ENCODE data around the gene NID2.

NID2 gene

GRCh38 chr14:51996148-51996746 is 72.6 kb downstream of the NID2 start:
- DNase-seq: no peak

GRCh38 chr14:51993285-51993920 is 75.5 kb downstream of the NID2 start:
- no peak for DNase-seq

- DNase-seq: no peak
These were observed 78.4 kb downstream of the NID2 start for GRCh38 chr14:51990488-51990887.

- DNase-seq: peak; percentile 89
These were observed 79.3 kb downstream of the NID2 start, which contains the start of gene RTRAF for GRCh38 chr14:51989293-51990234. Gene RTRAF, plus strand, starts transcription at chr14:51989546. Its CDS starts 94 bp downstream, at chr14:51989640.

GRCh38 chr14:51988221-51988620 is 80.6 kb downstream of the NID2 start:
- no peak for DNase-seq

GRCh38 chr14:51981218-51981854 is 87.5 kb downstream of the NID2 start:
- no peak for DNase-seq

GRCh38 chr14:51979088-51979709 is 89.7 kb downstream of the NID2 start:
- DNase-seq: peak; percentile 81

GRCh38 chr14:51978681-51979085 is 90.2 kb downstream of the NID2 start:
- DNase-seq: no peak

GRCh38 chr14:51977075-51977474 is 91.8 kb downstream of the NID2 start:
- no peak for DNase-seq

- DNase-seq: no peak
These were observed 96.3 kb downstream of the NID2 start for GRCh38 chr14:51972566-51972965.

- DNase-seq: no peak
These were observed 98.9 kb downstream of the NID2 start for GRCh38 chr14:51969852-51970540.

- no peak for DNase-seq
These were observed 101.3 kb downstream of the NID2 start for GRCh38 chr14:51967521-51967920.

- no peak for DNase-seq
These were observed 105.6 kb downstream of the NID2 start for GRCh38 chr14:51963286-51963685.

- DNase-seq: no peak
These were observed 106.1 kb downstream of the NID2 start for GRCh38 chr14:51962711-51963110.

- DNase-seq: no peak
These were observed 108.0 kb downstream of the NID2 start for GRCh38 chr14:51960866-51961265.

GRCh38 chr14:51959928-51960327 is 108.9 kb downstream of the NID2 start:
- no peak for DNase-seq

- DNase-seq: no peak
These were observed 110.9 kb downstream of the NID2 start for GRCh38 chr14:51957950-51958349.

All from activated CD4-positive, alpha-beta T cell treated with anti-CD3 and anti-CD28 coated beads, Interleukin-2, amount 50 U/mL, for 1 hour (primary cell).